Skin epidermis (tissue), 12 donors: ENCODE measurements around the gene TTYH1.

Experiments
- H3K27ac ChIP-seq, 21 experiments: fragments of 200-600 bp; sonication (generic) in 11 of 21; one replicate each; pipeline ENCODE4 v1.5.0; 2020; ENCODE audit warnings: mild to moderate bottlenecking in 3 of 21, inconsistent platforms in 2 of 21, moderate library complexity in 2 of 21
- H3K4me3 ChIP-seq, 7 experiments: fragments of 200-600 bp; sonication (generic) in 2 of 7; one replicate each; pipeline ENCODE4 v1.5.0; 2020; ENCODE audit warnings: inconsistent platforms in 2 of 7, mild to moderate bottlenecking in 2 of 7, moderate library complexity in 1 of 7

Gene TTYH1

GRCh38 chr19:54469496-54469934 lies 54.3 kb downstream of the TTYH1 start:
- Histone ChIP-seq H3K4me3 (no peak overlapping the region), H3K27ac (peak overlapping the region in 3 of 21 experiments; percentile 21 to 47 (median 24))

- peak overlapping the region in 13 of 21 experiments; percentile 50 to 91 (median 78) for H3K27ac ChIP-seq
These were observed 55.1 kb downstream of the TTYH1 start for GRCh38 chr19:54470276-54470887.

GRCh38 chr19:54470991-54471782 lies 55.9 kb downstream of the TTYH1 start:
- peak overlapping the region in 20 of 21 experiments; percentile 14 to 91 (median 73) for H3K27ac ChIP-seq
- H3K4me3 ChIP-seq: peak overlapping the region; percentile 25 to 59 (median 40)

More at GRCh38 chr19:54470276-54470887, 55.1 kb downstream of the TTYH1 start:
- H3K4me3 ChIP-seq: peak overlapping the region; percentile 25 to 59 (median 40)

- H3K27ac ChIP-seq: peak within 1 kb of the TSS; percentile 5 to 84 (median 69)
- peak within 1 kb of the TSS in 5 of 7 experiments; percentile 26 to 34 (median 32) for H3K4me3 ChIP-seq
These were observed 58.0 kb downstream of the TTYH1 start, which contains the start of gene CDC42EP5 for GRCh38 chr19:54473071-54473891. Gene CDC42EP5, minus strand, starts transcription at chr19:54473296. Its CDS starts 7,749 bp downstream, at chr19:54465547.

GRCh38 chr19:54473892-54474372 lies 58.7 kb downstream of the TTYH1 start:
- Histone ChIP-seq H3K4me3 (no peak overlapping the region), H3K27ac (peak overlapping the region in 17 of 21 experiments; percentile 5 to 84 (median 70))

GRCh38 chr19:54475706-54476105 lies 60.4 kb downstream of the TTYH1 start:
- Histone ChIP-seq H3K27ac (no peak overlapping the region), H3K4me3 (no peak overlapping the region)

GRCh38 chr19:54477650-54478049 lies 62.4 kb downstream of the TTYH1 start:
- Histone ChIP-seq H3K4me3 (no peak overlapping the region), H3K27ac (no peak overlapping the region)

- Histone ChIP-seq H3K27ac (no peak overlapping the region), H3K4me3 (no peak overlapping the region)
These were observed 63.5 kb downstream of the TTYH1 start for GRCh38 chr19:54478677-54479266.

GRCh38 chr19:54480051-54480450 lies 64.8 kb downstream of the TTYH1 start:
- no peak overlapping the region for H3K27ac ChIP-seq
- no peak overlapping the region for H3K4me3 ChIP-seq

- Histone ChIP-seq H3K27ac (no peak overlapping the region), H3K4me3 (no peak overlapping the region)
These were observed 66.2 kb downstream of the TTYH1 start for GRCh38 chr19:54481326-54481930.

- H3K4me3 ChIP-seq: no peak overlapping the region
- no peak overlapping the region for H3K27ac ChIP-seq
These were observed 67.6 kb downstream of the TTYH1 start for GRCh38 chr19:54482889-54483288.

GRCh38 chr19:54484451-54484850 lies 69.2 kb downstream of the TTYH1 start:
- Histone ChIP-seq H3K27ac (no peak overlapping the region), H3K4me3 (no peak overlapping the region)

- H3K27ac ChIP-seq: no peak overlapping the region
These were observed 70.6 kb downstream of the TTYH1 start for GRCh38 chr19:54485851-54486250.

More at GRCh38 chr19:54485851-54486250, 70.6 kb downstream of the TTYH1 start:
- H3K4me3 ChIP-seq: no peak overlapping the region
